ENCODE measurements around the gene RASA2.
"Not testable (repeated sequence)": the region's sequence is repeated elsewhere in the genome, so short reads cannot be mapped to it uniquely, and the experiment has no call there.

RASA2 gene

DNA sequence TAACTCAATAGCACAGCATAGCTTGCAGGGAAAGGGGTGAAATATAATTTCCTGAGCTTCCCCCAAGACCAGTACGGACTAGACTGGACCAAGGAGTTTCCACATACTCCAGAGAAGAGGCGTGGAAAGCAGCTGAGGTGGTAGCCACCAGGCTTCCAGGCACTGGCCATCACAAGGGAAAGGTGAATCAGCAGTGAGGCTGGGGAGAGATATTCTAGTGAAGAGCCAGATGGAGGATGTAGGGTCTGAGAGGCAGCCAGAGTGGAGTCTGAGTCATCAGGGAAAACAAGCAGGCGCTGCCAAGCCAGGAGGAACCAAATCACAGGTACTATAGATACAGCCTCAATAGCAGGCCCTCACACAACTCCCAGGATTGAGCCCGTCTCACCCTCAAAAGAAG lies 9.6 kb upstream of the RASA2 start:
- Histone ChIP-seq H2AFZ (ENCODE audit: low read length) (no peak overlapping the region), H3K27me3 (replicated peaks; ENCODE audit: insufficient read depth, low read length) (no peaks in the 10 kb centered on the region), H3K79me2 (ENCODE audit: low read length) (no peaks in the 10 kb centered on the region), H4K20me1 (ENCODE audit: insufficient read depth, low read length) (no peaks in the 10 kb centered on the region), H3K27ac (ENCODE audit: low read length) (no peak overlapping the region), H3K4me2 (ENCODE audit: low read depth, low read length) (no peak overlapping the region), H3K9me3 (replicated peaks; ENCODE audit: insufficient read depth, low read length) (no peaks in the 10 kb centered on the region), H3F3A (ENCODE audit: insufficient read depth, low read length) (no peaks in the 10 kb centered on the region; the same call in 1 of the 2 replicates), H3K4me3 (ENCODE audit: low read length) (no peak overlapping the region), H3K9me2 (replicated peaks; ENCODE audit: insufficient read depth, low read length) (no peaks in the 10 kb centered on the region), H3K36me3 (replicated peaks; ENCODE audit: insufficient read depth, low read length) (no peaks in the 10 kb centered on the region), H3K4me1 (ENCODE audit: low read length) (peaks cover 10% of the 10 kb centered on the region; the same call in 1 of the 2 replicates), H3K9ac (ENCODE audit: low read length) (no peak overlapping the region)
- TF ChIP-seq EZH2phosphoT487 (IDR thresholded peaks at IDR 0.05; ENCODE audit: low read length) (no peak), EZH2 (optimal IDR thresholded peaks at IDR 0.05; ENCODE audit: low read depth, low read length) (no peak), CTCF (IDR thresholded peaks at IDR 0.05; ENCODE audit: low read length) (no peak)
- no peak for DNase-seq

- Histone ChIP-seq H3K9ac (ENCODE audit: low read length) (no peak overlapping the region), H3K27ac (ENCODE audit: low read length) (no peak overlapping the region), H3K4me3 (ENCODE audit: low read length) (no peak overlapping the region), H3K4me1 (ENCODE audit: low read length) (peaks cover 10% of the 10 kb centered on the region; the same call in 1 of the 2 replicates), H3K9me3 (replicated peaks; ENCODE audit: insufficient read depth, low read length) (no peaks in the 10 kb centered on the region), H3K4me2 (ENCODE audit: low read depth, low read length) (no peak overlapping the region), H2AFZ (ENCODE audit: low read length) (no peak overlapping the region), H3K9me2 (replicated peaks; ENCODE audit: insufficient read depth, low read length) (no peaks in the 10 kb centered on the region), H4K20me1 (ENCODE audit: insufficient read depth, low read length) (no peaks in the 10 kb centered on the region), H3K27me3 (replicated peaks; ENCODE audit: insufficient read depth, low read length) (no peaks in the 10 kb centered on the region), H3F3A (ENCODE audit: insufficient read depth, low read length) (no peaks in the 10 kb centered on the region; the same call in 1 of the 2 replicates), H3K79me2 (ENCODE audit: low read length) (no peaks in the 10 kb centered on the region), H3K36me3 (replicated peaks; ENCODE audit: insufficient read depth, low read length) (no peaks in the 10 kb centered on the region)
- no peak for TF ChIP-seq EZH2 (optimal IDR thresholded peaks at IDR 0.05; ENCODE audit: low read depth, low read length)
- no peak for TF ChIP-seq CTCF (IDR thresholded peaks at IDR 0.05; ENCODE audit: low read length)
- no peak for TF ChIP-seq EZH2phosphoT487 (IDR thresholded peaks at IDR 0.05; ENCODE audit: low read length)
- no peak for DNase-seq
Measured at GRCh38 chr3:141478139-141478538, 8.7 kb upstream of the RASA2 start.

DNA sequence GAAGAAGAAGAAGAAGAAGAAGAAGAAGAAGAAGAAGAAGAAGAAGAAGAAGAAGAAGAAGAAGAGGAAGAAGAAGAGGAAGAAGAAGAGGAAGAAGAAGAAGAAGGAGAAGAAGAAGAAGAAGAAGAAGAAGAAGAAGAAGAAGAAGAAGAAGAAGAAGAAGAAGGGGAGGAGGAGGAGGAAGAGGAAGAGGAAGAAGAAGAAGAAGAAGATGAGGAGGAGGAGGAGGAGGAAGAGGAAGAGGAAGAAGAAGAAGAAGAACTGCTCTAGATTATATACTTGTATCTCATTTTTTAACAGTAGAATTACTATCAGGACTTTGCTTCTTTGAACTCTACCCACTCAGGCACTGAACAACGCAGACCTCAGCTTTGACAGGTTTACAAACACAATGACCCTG lies 8.0 kb upstream of the RASA2 start:
- H3K9me3 ChIP-seq (replicated peaks; ENCODE audit: insufficient read depth, low read length); H3K27ac ChIP-seq (ENCODE audit: low read length); DNase-seq; H3K4me3 ChIP-seq (ENCODE audit: low read length); H2AFZ ChIP-seq (ENCODE audit: low read length); H3K9me2 ChIP-seq (replicated peaks; ENCODE audit: insufficient read depth, low read length); H3K4me2 ChIP-seq (ENCODE audit: low read depth, low read length); H3K79me2 ChIP-seq (ENCODE audit: low read length); H3K27me3 ChIP-seq (replicated peaks; ENCODE audit: insufficient read depth, low read length); H3K4me1 ChIP-seq (ENCODE audit: low read length); H4K20me1 ChIP-seq (ENCODE audit: insufficient read depth, low read length); H3K36me3 ChIP-seq (replicated peaks; ENCODE audit: insufficient read depth, low read length); H3F3A ChIP-seq (ENCODE audit: insufficient read depth, low read length); H3K9ac ChIP-seq (ENCODE audit: low read length): not testable (repeated sequence)

DNA sequence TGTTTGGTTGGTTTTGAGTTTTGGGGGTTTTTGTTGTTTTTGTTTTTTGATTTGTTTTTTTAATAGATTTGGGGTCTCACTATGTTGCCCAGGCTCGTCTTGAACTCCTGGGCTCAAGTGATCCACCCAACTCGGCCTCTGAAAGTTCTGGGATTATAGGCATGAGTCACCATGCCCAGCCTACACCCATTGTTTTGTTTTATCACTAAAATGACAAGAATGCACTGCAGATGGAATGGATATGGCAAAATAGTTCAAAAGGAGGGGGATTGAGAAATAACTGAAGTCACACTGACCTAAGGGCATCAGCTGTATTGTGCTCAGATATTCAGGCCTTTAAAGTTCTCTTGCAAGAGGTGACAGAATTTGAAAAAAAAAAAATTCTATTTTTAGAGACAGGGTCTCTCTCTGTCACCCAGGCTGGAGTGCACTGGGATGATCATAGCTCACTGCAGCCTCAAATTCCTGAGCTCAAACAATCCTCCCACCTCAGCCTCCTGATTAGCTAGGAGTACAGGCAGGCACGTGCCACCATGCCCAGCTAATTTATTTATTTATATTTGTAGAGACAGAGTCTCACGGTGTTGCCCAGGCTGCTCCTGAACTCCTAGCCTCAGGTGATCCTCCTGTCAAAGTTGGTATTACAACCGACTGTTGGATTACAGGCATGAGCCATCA lies 4.4 kb upstream of the RASA2 start:
- H3K4me3 ChIP-seq (ENCODE audit: low read length) = no peak overlapping the region
- no peaks in the 10 kb centered on the region for H3K27me3 ChIP-seq (replicated peaks; ENCODE audit: insufficient read depth, low read length)
- H3K9me2 ChIP-seq (replicated peaks; ENCODE audit: insufficient read depth, low read length) = no peaks in the 10 kb centered on the region
- TF ChIP-seq EZH2phosphoT487 (IDR thresholded peaks at IDR 0.05; ENCODE audit: low read length) (no peak), EZH2 (optimal IDR thresholded peaks at IDR 0.05; ENCODE audit: low read depth, low read length) (no peak), CTCF (IDR thresholded peaks at IDR 0.05; ENCODE audit: low read length) (no peak)
- H3K79me2 ChIP-seq (ENCODE audit: low read length) = peaks cover 2% of the 10 kb centered on the region
- no peaks in the 10 kb centered on the region for H4K20me1 ChIP-seq (ENCODE audit: insufficient read depth, low read length)
- no peak overlapping the region for H2AFZ ChIP-seq (ENCODE audit: low read length)
- H3K9ac ChIP-seq (ENCODE audit: low read length) = no peak overlapping the region
- no peak overlapping the region for H3K4me2 ChIP-seq (ENCODE audit: low read depth, low read length)
- no peaks in the 10 kb centered on the region for H3K36me3 ChIP-seq (replicated peaks; ENCODE audit: insufficient read depth, low read length)
- H3K9me3 ChIP-seq (replicated peaks; ENCODE audit: insufficient read depth, low read length) = no peaks in the 10 kb centered on the region
- no peak for DNase-seq
- H3K4me1 ChIP-seq (ENCODE audit: low read length) = no peaks in the 10 kb centered on the region
- H3K27ac ChIP-seq (ENCODE audit: low read length) = no peak overlapping the region
- H3F3A ChIP-seq (ENCODE audit: insufficient read depth, low read length) = peaks cover 1% of the 10 kb centered on the region; the same call in 1 of the 2 replicates
